GM12891 (cell line): ENCODE measurements around the gene PLEKHA5.

Source experiments
- POLR2A ChIP-seq: IDR thresholded peaks from 2 replicates; pipeline ENCODE4 v1.6.1; 2011; ENCODE audit warnings: low read depth, low read length, control low read depth
- POLR2AphosphoS5 ChIP-seq: IDR thresholded peaks from 2 replicates; pipeline ENCODE4 v1.6.1; 2011; ENCODE audit warnings: low read depth, low read length, control low read depth
- POU2F2 ChIP-seq: IDR thresholded peaks from 2 replicates; pipeline ENCODE4 v1.6.1; 2011; ENCODE audit warnings: low read depth, mild to moderate bottlenecking, control low read depth, low read length, moderate library complexity
- TAF1 ChIP-seq: IDR thresholded peaks from 2 replicates; pipeline ENCODE4 v1.6.1; 2011; ENCODE audit warnings: low read depth, low read length, control low read depth

DNA sequence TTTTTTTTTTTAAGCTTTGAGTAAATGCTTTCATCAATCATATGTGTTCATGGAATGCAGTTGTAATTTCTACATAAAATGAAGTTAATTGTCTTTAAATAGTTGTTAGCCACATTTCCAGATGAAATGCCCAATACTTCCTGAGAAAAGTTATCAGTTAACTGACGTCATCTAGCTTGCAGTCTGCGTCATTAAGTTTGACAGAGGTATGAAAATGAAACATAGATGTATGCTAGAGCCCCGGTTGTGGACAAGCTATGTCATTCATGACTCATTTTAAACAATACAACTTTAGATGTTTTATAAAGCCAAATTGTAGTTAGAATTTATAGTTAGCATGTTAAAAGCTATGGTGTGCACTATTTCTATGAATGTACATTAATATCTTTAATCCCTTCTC is 90.7 kb downstream of the PLEKHA5 start:
- TF ChIP-seq POLR2AphosphoS5 (no peak), POLR2A (no peak), TAF1 (no peak), POU2F2 (no peak)
